ENCODE measurements around the gene JSRP1. TPM values are rescaled to one million over a fixed set of nuclear protein-coding genes. Genes with fewer than 3 reads are reported as not detected.

The JSRP1 gene
- total RNA-seq, 1 donor, result 0.72 TPM

- H3K27ac ChIP-seq (ENCODE audit: low read depth, low read length), result no peak within 1 kb of the TSS
- H3K4me2 ChIP-seq (ENCODE audit: insufficient read depth, low read length), result no peak within 1 kb of the TSS
- peak; percentile 83 for DNase-seq (ENCODE audit: insufficient read length, low spot score, missing footprints)
- no peak within 1 kb of the TSS for H2AFZ ChIP-seq (ENCODE audit: low read length)
- H3K4me1 ChIP-seq (ENCODE audit: insufficient read depth, low read length), result no peaks in the 10 kb centered on the region
- peaks cover 18% of the 10 kb centered on the region for H3K79me2 ChIP-seq (ENCODE audit: insufficient read depth, low read length)
- H3K9me3 ChIP-seq (ENCODE audit: low read depth, low read length), result no peaks in the 10 kb centered on the region
- no peak for TF ChIP-seq CTCF (IDR thresholded peaks at IDR 0.05; ENCODE audit: extremely low read depth, low read depth, low read length)
- H3K4me3 ChIP-seq (ENCODE audit: insufficient read depth, low read length), result no peak within 1 kb of the TSS
- peaks cover 40% of the 10 kb centered on the region for H4K20me1 ChIP-seq (ENCODE audit: insufficient read depth, low read length)
- H3K36me3 ChIP-seq (ENCODE audit: insufficient read depth, low read length), result peaks cover 29% of the 10 kb centered on the region
- H3K27me3 ChIP-seq (ENCODE audit: insufficient read depth, low read length), result peaks cover 46% of the 10 kb centered on the region
These were observed 7.0 kb downstream of the JSRP1 start, which contains the start of gene AMH for GRCh38 chr19:2249010-2249866. TSS of gene AMH (plus strand) at chr19:2249323. CDS start at chr19:2249333, 10 bp downstream.

- peaks cover 35% of the 10 kb centered on the region for H3K36me3 ChIP-seq (ENCODE audit: insufficient read depth, low read length)
- H3K27ac ChIP-seq (ENCODE audit: low read depth, low read length), result no peak overlapping the region
- no peaks in the 10 kb centered on the region for H3K9me3 ChIP-seq (ENCODE audit: low read depth, low read length)
- no peak overlapping the region for H3K4me3 ChIP-seq (ENCODE audit: insufficient read depth, low read length)
- H3K4me2 ChIP-seq (ENCODE audit: insufficient read depth, low read length), result no peak overlapping the region
- peaks cover 26% of the 10 kb centered on the region for H3K79me2 ChIP-seq (ENCODE audit: insufficient read depth, low read length)
- no peak overlapping the region for H2AFZ ChIP-seq (ENCODE audit: low read length)
- no peaks in the 10 kb centered on the region for H3K4me1 ChIP-seq (ENCODE audit: insufficient read depth, low read length)
- peak; percentile 80 for DNase-seq (ENCODE audit: insufficient read length, low spot score, missing footprints)
- H4K20me1 ChIP-seq (ENCODE audit: insufficient read depth, low read length), result peaks cover 46% of the 10 kb centered on the region
- no peak for TF ChIP-seq CTCF (IDR thresholded peaks at IDR 0.05; ENCODE audit: extremely low read depth, low read depth, low read length)
- peaks cover 37% of the 10 kb centered on the region for H3K27me3 ChIP-seq (ENCODE audit: insufficient read depth, low read length)
These were observed 7.8 kb downstream of the JSRP1 start for GRCh38 chr19:2248136-2249009.

- Histone ChIP-seq H3K9me3 (ENCODE audit: low read depth, low read length) (no peaks in the 10 kb centered on the region), H3K27me3 (ENCODE audit: insufficient read depth, low read length) (peaks cover 29% of the 10 kb centered on the region), H3K4me3 (ENCODE audit: insufficient read depth, low read length) (no peak overlapping the region), H3K79me2 (ENCODE audit: insufficient read depth, low read length) (peaks cover 34% of the 10 kb centered on the region), H2AFZ (ENCODE audit: low read length) (no peak overlapping the region), H3K36me3 (ENCODE audit: insufficient read depth, low read length) (peaks cover 35% of the 10 kb centered on the region), H4K20me1 (ENCODE audit: insufficient read depth, low read length) (peaks cover 54% of the 10 kb centered on the region), H3K4me1 (ENCODE audit: insufficient read depth, low read length) (no peaks in the 10 kb centered on the region), H3K4me2 (ENCODE audit: insufficient read depth, low read length) (no peak overlapping the region), H3K27ac (ENCODE audit: low read depth, low read length) (no peak overlapping the region)
- TF ChIP-seq CTCF (IDR thresholded peaks at IDR 0.05; ENCODE audit: extremely low read depth, low read depth, low read length), result no peak
- DNase-seq (ENCODE audit: insufficient read length, low spot score, missing footprints), result peak; percentile 80
These were observed 8.7 kb downstream of the JSRP1 start for GRCh38 chr19:2247433-2248101.
